GM12891 (cell line): ENCODE data around the gene PLEK2.

Source experiments
- POLR2A ChIP-seq: IDR thresholded peaks from 2 replicates; pipeline ENCODE4 v1.6.1; 2011; ENCODE audit warnings: low read depth, low read length, control low read depth
- TAF1 ChIP-seq: IDR thresholded peaks from 2 replicates; pipeline ENCODE4 v1.6.1; 2011; ENCODE audit warnings: low read depth, low read length, control low read depth

DNA sequence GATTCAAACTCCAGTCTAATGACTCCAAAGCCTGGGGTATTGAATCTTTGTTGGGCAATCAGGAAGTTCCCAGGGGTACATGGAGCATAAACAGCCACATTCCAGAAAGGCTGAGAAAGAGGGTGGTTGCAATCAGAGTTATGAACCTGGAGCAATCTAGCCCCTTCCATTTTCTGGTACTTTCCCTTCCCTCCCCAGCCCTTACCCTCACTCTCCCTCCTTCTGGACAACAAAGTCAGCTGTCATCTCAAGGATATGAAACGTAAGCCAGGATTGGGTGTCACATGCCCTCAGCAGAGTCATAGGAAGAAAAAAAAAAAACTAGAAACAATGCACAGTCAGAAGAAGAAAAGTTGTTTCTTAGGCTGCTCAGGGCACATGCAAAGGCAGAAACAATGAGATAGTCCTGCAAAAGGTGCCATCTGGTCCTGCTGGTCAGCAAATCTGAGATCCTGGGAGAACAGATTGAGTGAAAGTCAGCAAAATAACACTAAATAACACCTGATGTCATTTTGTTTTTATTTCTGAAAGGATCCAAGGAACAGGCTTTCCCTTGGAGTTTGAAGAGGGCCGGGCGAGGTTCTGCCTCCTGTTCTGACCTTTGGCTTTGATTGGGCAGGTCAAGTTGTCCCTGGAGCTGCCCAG lies 49.5 kb upstream of the PLEK2 start:
- TF ChIP-seq POLR2A (no peak), TAF1 (no peak)
